ENCODE measurements around the gene HIPK4.

The HIPK4 gene

DNA sequence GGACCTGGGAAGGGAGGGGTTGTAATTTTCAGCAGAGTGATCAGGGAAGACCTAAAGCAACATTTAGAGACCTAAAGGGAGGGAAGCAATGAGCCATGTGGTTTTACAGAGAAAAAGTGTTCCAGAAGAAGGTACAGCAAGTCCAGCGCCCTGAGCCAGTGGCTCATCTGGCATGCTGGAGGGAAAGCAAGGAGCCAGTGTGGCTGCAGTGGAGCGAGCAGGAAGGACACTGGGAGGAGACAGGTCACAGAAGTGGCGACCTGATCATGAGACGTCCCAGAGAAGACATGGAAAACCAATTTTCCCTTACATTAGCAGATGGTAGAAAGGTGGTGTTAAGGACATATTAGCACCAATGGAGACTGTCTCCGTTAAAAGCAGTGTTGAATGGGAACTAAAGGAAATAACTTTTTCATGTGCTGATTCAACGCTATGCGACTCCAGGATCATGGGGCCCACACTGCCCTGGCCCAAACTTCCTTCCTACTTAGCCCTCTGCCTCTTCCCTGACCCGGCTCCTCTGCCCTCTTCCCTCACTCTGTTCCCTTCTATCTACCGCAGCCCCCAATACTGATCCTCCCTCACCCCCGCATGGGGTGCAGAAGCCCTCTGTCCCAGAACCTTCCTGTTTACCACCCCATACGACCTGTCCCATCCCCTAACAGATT lies 47.2 kb downstream of the HIPK4 start:
- TF ChIP-seq, protein P1, sequence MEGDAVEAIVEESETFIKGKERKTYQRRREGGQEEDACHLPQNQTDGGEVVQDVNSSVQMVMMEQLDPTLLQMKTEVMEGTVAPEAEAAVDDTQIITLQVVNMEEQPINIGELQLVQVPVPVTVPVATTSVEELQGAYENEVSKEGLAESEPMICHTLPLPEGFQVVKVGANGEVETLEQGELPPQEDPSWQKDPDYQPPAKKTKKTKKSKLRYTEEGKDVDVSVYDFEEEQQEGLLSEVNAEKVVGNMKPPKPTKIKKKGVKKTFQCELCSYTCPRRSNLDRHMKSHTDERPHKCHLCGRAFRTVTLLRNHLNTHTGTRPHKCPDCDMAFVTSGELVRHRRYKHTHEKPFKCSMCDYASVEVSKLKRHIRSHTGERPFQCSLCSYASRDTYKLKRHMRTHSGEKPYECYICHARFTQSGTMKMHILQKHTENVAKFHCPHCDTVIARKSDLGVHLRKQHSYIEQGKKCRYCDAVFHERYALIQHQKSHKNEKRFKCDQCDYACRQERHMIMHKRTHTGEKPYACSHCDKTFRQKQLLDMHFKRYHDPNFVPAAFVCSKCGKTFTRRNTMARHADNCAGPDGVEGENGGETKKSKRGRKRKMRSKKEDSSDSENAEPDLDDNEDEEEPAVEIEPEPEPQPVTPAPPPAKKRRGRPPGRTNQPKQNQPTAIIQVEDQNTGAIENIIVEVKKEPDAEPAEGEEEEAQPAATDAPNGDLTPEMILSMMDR (IDR thresholded peaks at IDR 0.05), result no peak
- H3K4me1 ChIP-seq, result peaks cover 0 to 57% (median 28%) of the 10 kb centered on the region in 4 donors
- H3K36me3 ChIP-seq, result peaks cover 0 to 11% (median 0%) of the 10 kb centered on the region in 3 donors
- no peak overlapping the region for H3K4me3 ChIP-seq
- H3K27me3 ChIP-seq, result no peaks in the 10 kb centered on the region
- DNase-seq, result no peak
- H3K9me3 ChIP-seq, result no peaks in the 10 kb centered on the region
- H3K27ac ChIP-seq, result peak overlapping the region; percentile 85 to 90
- intact Hi-C loops (cut with DNase I; ENCODE audit: low total_unique reads), result no loop called here

DNA sequence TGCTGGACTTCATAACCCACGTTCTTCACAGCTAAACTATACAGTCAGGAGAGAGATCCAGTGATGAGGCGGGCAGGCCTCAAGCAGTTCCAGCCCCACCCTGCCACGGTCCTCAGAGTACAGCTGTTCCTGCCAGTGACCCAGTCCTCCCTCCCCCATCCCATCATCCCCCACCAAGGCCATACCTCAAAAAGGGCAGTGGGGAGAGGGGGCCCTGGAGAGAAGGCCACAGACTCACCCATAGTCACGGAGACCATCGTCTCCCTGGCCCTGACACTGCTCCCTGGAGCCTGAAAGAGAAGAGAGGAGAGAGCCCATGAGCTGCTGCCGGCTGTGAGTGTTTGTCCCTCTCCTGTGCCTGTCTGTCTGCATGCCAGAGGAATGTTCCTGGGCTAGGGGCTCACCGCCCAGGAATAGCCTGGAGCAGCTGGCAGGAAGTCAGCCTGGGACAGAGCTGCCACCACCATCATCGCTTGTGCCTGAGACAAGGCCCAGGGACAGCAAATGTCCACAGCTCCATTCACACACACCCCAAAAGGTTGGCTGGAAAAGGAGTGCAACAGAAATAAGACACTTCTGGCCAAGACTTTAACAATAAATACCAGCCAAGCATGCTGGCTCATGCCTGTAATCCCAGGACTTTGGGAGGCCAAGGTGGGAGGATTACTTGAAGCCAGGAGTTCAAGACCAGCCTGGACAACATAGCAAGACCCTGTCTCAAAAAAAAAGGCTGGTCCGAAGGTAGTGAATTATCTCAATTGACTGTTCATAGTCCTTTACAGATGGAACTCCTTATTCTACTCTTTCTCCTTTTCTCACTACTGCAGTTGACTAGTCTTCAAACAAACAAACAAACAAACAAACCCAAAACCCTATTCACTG lies 48.1 kb downstream of the HIPK4 start:
- intact Hi-C loops (cut with DNase I; ENCODE audit: low total_unique reads), result no loop called here
- H3K9me3 ChIP-seq, result no peaks in the 10 kb centered on the region
- peak overlapping the region; percentile 36 to 49 for H3K4me3 ChIP-seq
- TF ChIP-seq, protein P1 (IDR thresholded peaks at IDR 0.05), result no peak
- DNase-seq, result peak; percentile 36 to 87
- H3K27ac ChIP-seq, result peak overlapping the region; percentile 85 to 90
- peaks cover 0 to 11% (median 0%) of the 10 kb centered on the region in 3 donors for H3K36me3 ChIP-seq
- H3K4me1 ChIP-seq, result peaks cover 0 to 47% (median 22%) of the 10 kb centered on the region in 4 donors
- H3K27me3 ChIP-seq, result no peaks in the 10 kb centered on the region

DNA sequence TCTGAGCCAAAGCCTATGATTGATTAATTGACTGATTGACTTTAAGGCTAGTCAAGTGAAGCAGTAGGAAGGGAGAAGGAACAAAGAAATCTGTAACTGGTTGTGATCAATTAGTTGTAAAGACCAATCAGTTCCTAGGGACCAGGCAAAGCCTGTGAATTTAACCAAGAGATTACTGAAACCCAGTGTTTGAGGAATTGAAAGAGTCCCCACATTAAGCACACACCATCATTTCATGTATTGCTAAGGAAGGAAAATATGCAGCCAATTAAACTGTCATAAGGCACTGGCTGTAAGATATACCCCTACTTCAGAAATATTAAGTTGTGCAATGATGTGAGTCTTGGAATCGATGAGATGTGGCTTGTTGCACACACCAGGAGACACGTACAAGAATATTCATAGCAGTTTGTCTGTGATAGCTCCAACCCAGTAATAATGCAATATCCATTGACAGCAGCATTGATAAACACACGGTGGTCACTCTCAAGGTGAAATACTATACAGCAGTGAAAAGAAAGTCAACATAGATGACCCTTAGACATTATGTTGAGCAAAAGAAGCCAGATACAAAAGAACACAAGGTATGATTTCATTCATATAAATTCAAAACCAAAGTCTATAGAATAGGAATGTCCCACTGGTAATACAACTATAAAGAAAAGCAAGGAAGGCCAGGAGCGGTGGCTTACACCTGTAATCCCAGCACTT lies 50.8 kb downstream of the HIPK4 start:
- peak overlapping the region in 1 of 2 donors; percentile 90 for H3K27ac ChIP-seq

DNA sequence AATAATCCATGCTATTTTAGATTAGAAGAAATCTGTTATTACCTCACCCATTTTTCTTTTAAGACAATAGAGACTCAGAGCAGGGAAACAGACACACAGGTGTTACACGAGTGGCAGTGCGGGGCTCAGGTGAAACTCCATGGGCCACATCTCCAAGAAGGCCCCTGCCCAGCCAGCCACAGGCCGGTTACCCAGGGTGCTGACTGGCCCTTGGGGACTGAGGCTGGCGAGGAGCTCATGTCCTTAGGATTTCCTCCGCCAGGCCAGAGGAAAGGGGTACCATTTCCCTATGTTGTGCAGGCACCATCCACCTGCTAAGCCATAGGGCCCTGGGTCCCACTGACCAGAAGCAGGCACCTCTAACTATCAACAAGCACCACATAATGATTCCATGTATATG lies 52.4 kb downstream of the HIPK4 start:
- Histone ChIP-seq H3K27ac (no peak overlapping the region), H3K36me3 (peaks cover 30 to 44% (median 37%) of the 10 kb centered on the region in 3 donors), H3K4me3 (no peak overlapping the region), H3K9me3 (no peaks in the 10 kb centered on the region), H3K4me1 (peaks cover 0 to 33% (median 18%) of the 10 kb centered on the region in 4 donors), H3K27me3 (no peaks in the 10 kb centered on the region)
- DNase-seq, result no peak
- TF ChIP-seq, protein P1 (IDR thresholded peaks at IDR 0.05), result no peak
- intact Hi-C loops (cut with DNase I; ENCODE audit: low total_unique reads), result no loop called here

More for the DNA sequence above, 50.8 kb downstream of the HIPK4 start:
- TF ChIP-seq, protein P1 (IDR thresholded peaks at IDR 0.05), result no peak
- Histone ChIP-seq H3K27me3 (no peaks in the 10 kb centered on the region), H3K4me1 (peaks cover 0 to 43% (median 22%) of the 10 kb centered on the region in 4 donors), H3K4me3 (no peak overlapping the region), H3K36me3 (peaks cover 15 to 32% (median 21%) of the 10 kb centered on the region in 3 donors), H3K9me3 (no peaks in the 10 kb centered on the region)
- intact Hi-C loops (cut with DNase I; ENCODE audit: low total_unique reads), result no loop called here
- DNase-seq, result no peak

DNA sequence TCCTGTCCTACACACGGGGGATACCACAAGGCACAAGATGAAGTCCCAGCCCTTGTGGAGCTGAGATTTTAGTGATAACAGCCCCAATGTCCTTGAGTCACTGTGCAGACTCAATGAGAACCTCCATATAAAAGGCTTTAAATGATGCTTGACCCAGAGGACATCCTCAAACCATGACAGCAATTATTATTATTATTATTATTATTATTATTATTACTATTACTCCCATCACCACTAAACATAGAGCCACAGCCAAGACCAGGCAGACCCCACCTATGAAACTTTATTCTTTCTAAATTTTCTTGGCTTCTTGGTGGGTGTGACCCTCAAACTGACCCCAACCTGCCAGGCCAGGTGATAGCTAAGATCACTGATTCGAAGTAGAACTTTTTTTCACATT lies 52.9 kb downstream of the HIPK4 start:
- no peak overlapping the region for H3K27ac ChIP-seq
- no peak for DNase-seq
- no peaks in the 10 kb centered on the region for H3K27me3 ChIP-seq
- H3K36me3 ChIP-seq, result peaks cover 34 to 49% (median 42%) of the 10 kb centered on the region in 3 donors
- H3K9me3 ChIP-seq, result no peaks in the 10 kb centered on the region
- no peak overlapping the region for H3K4me3 ChIP-seq
- intact Hi-C loops (cut with DNase I; ENCODE audit: low total_unique reads), result no loop called here
- TF ChIP-seq, protein P1 (IDR thresholded peaks at IDR 0.05), result no peak
- peaks cover 0 to 28% (median 13%) of the 10 kb centered on the region in 4 donors for H3K4me1 ChIP-seq

All from tibial artery (tissue), 4 donors.